AG10803 (cell line): Measurements from ENCODE around the gene ATRN.
"Not testable (repeated sequence)": the region's sequence is repeated elsewhere in the genome, so short reads cannot be mapped to it uniquely, and the experiment has no call there.

Source experiments
- DNase-seq: peaks from one replicate; pipeline ENCODE4 v3.0.0; 2010; ENCODE audit warnings: low read depth
- H3K4me3 ChIP-seq: 2 replicates; pipeline ENCODE4 v1.5.1; 2011; ENCODE audit warnings: mild to moderate bottlenecking, low read length, control low read depth
- TF ChIP-seq, protein P1 (sequence below): conservative IDR thresholded peaks from 2 replicates; pipeline ENCODE4 v1.5.1; 2011; ENCODE audit warnings: mild to moderate bottlenecking, low read length, control low read depth, inconsistent platforms

ATRN gene

DNA sequence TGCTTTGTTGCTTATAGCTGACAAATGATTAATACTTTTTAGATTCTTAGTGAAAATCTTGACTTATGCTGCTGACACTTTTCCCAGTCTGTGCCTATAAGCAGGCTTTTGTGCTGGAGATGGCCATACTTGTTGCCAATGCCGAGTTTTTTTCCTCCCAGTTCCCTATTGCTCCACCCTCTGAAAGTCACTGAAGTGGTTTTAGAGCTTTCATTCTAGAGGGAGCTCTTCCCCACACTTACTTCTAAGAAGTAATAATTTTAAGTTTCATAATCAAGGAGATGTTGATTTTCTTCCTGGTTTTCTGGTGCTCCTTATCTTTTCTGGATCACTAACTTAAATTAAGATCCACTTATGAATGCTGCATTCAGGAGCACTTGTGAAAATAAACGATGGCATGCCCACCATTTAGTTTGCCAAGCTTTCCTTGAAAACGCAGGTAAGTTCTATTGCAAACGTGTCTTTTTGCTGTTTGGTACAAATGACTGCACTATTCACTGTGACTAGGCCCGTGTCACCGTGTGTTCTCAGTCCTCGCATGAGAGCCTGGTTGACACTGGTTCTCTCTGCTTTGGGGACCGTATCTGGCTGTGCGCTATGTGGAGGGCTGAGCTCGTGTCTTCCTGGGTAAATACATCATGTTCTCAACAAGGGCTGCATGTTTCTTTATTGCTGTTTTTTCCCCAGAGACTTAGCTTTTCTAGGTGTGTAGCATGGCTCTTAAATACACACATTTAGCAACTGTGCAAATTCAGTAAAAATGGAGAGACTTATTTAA is 142.2 kb downstream of the ATRN start:
- DNase-seq, result peak; percentile 23
- H3K4me3 ChIP-seq, result no peak overlapping the region
- TF ChIP-seq, protein P1, sequence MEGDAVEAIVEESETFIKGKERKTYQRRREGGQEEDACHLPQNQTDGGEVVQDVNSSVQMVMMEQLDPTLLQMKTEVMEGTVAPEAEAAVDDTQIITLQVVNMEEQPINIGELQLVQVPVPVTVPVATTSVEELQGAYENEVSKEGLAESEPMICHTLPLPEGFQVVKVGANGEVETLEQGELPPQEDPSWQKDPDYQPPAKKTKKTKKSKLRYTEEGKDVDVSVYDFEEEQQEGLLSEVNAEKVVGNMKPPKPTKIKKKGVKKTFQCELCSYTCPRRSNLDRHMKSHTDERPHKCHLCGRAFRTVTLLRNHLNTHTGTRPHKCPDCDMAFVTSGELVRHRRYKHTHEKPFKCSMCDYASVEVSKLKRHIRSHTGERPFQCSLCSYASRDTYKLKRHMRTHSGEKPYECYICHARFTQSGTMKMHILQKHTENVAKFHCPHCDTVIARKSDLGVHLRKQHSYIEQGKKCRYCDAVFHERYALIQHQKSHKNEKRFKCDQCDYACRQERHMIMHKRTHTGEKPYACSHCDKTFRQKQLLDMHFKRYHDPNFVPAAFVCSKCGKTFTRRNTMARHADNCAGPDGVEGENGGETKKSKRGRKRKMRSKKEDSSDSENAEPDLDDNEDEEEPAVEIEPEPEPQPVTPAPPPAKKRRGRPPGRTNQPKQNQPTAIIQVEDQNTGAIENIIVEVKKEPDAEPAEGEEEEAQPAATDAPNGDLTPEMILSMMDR, result peak; percentile 23

GRCh38 chr20:3613821-3614440 is 143.1 kb downstream of the ATRN start:
- H3K4me3 ChIP-seq, result peak overlapping the region; percentile 34
- peak; percentile 35 for DNase-seq
- TF ChIP-seq, protein P1, result no peak

DNA sequence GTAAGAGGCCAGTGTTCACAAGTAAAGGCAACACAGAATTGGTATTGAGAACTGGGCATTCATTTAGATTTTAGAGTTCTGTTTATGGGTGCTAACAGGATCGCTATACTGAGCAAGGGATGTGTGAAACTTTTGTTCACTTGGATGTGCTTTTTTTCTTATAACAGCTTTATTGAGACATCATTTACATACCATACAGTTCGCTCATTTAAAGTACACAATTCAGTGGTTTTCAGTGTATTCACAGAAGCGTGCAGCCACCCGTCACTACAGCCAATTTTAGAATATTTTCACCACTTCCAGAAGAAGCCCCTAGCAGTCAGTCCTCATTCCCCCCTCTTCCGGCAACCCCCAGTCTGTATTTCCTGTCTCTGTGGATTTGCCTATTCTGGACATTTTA is 143.6 kb downstream of the ATRN start:
- peak overlapping the region; percentile 34 for H3K4me3 ChIP-seq
- TF ChIP-seq, protein P1, result no peak
- DNase-seq, result peak; percentile 36

GRCh38 chr20:3615171-3615840 is 144.5 kb downstream of the ATRN start:
- DNase-seq, H3K4me3 ChIP-seq: not testable (repeated sequence)

- TF ChIP-seq, protein P1, result no peak
- DNase-seq, result peak; percentile 37
- no peak overlapping the region for H3K4me3 ChIP-seq
These were observed 145.4 kb downstream of the ATRN start for GRCh38 chr20:3616250-3616649.

GRCh38 chr20:3621111-3621510 is 150.3 kb downstream of the ATRN start:
- TF ChIP-seq, protein P1, result no peak
- no peak for DNase-seq
- H3K4me3 ChIP-seq, result no peak overlapping the region

DNA sequence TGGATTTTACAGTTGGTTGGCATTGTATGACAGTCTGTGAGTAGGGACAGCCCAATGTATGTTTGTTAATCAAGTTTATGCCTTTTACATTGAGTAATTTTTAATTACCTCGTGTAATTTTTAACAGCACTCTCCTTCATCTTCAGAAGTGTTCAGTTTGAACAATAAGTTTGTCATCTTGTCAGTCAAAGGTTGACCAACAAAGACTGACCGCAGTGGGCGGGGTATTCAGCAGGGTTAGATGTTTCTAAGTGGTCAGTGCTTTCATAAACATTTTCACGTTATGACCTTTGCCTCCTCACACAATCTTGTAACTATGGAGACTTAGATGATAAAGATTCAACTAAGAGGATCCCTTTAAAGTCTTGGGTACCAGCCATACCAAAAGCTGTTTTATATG is 151.6 kb downstream of the ATRN start:
- TF ChIP-seq, protein P1, result no peak
- DNase-seq, result no peak

More for the DNA sequence above, 151.6 kb downstream of the ATRN start:
- no peak overlapping the region for H3K4me3 ChIP-seq
